CD14-positive monocyte (primary cell): Measurements from ENCODE around the gene POLR2L. TPM values are rescaled to one million over a fixed set of nuclear protein-coding genes. Genes with fewer than 3 reads are reported as not detected.

Experiments used
- DNase-seq, 3 donors: peaks; one replicate each; pipeline ENCODE4 v3.0.0-alpha.2; 2011 to 2022
- H2AFZ ChIP-seq: 2 replicates; pipeline ENCODE4 v1.6.0; 2012; ENCODE audit warnings: mild to moderate bottlenecking, low read depth, low read length, inconsistent platforms; ENCODE audit not compliant: insufficient read depth, poor library complexity, severe bottlenecking
- H3K27ac ChIP-seq, 2 donors: 1 replicate in 1 of 2; 2 replicates in 1 of 2; pipeline ENCODE4 v1.5.1; 2012 to 2013; ENCODE audit warnings: low read length in 2 of 2, control low read depth in 1 of 2, inconsistent platforms in 1 of 2, low read depth in 1 of 2, mild to moderate bottlenecking in 1 of 2
- H3K27me3 ChIP-seq, 2 donors: one replicate each; pipeline versions ENCODE4 v1.6.0 to v1.6.1; 2011 to 2013; ENCODE audit warnings: low read length in 2 of 2; ENCODE audit not compliant: control insufficient read depth in 2 of 2, insufficient read depth in 2 of 2
- H3K36me3 ChIP-seq, 2 donors: replicated peaks in 1 of 2; 1 replicate in 1 of 2; 2 replicates in 1 of 2; pipeline versions ENCODE4 v1.5.1 to v1.6.1; 2012 to 2013; ENCODE audit warnings: low read length in 2 of 2, control low read depth in 1 of 2, inconsistent platforms in 1 of 2, mild to moderate bottlenecking in 1 of 2; ENCODE audit not compliant: insufficient read depth in 2 of 2, control insufficient read depth in 1 of 2
- H3K4me1 ChIP-seq, 2 donors: 1 replicate in 1 of 2; 2 replicates in 1 of 2; pipeline versions ENCODE4 v1.5.1 to v1.6.1; 2012 to 2013; ENCODE audit warnings: low read length in 2 of 2, control low read depth in 1 of 2, inconsistent platforms in 1 of 2, mild to moderate bottlenecking in 1 of 2, moderate library complexity in 1 of 2; ENCODE audit not compliant: insufficient read depth in 2 of 2, control insufficient read depth in 1 of 2
- H3K4me2 ChIP-seq: replicated peaks from 2 replicates; pipeline ENCODE3; 2012; ENCODE audit warnings: low read length, moderate library complexity, mild to moderate bottlenecking; ENCODE audit not compliant: poor library complexity, severe bottlenecking; ENCODE audit errors: extremely low read depth
- H3K4me3 ChIP-seq, 3 experiments: fragments of 200-600 bp in 1 of 3; sonication (generic) in 1 of 3; replicated peaks in 1 of 3; 1 replicate in 2 of 3; 2 replicates in 1 of 3; pipeline ENCODE4 v1.5.1; 2011 to 2013; ENCODE audit warnings: low read length in 3 of 3, mild to moderate bottlenecking in 3 of 3, control low read depth in 2 of 3, low read depth in 2 of 3, inconsistent platforms in 1 of 3, moderate library complexity in 1 of 3
- H3K79me2 ChIP-seq: 2 replicates; pipeline ENCODE4 v1.6.0; 2012; ENCODE audit warnings: mild to moderate bottlenecking, control low read depth, inconsistent platforms, low read length, moderate library complexity; ENCODE audit not compliant: insufficient read depth
- H3K9ac ChIP-seq: 2 replicates; pipeline ENCODE4 v1.6.0; 2017; ENCODE audit warnings: low read length, mild to moderate bottlenecking; ENCODE audit not compliant: insufficient read depth, poor library complexity, severe bottlenecking
- H3K9me3 ChIP-seq, 2 donors: replicated peaks in 1 of 2; 1 replicate in 1 of 2; 2 replicates in 1 of 2; pipeline versions ENCODE4 v1.5.1 to v1.6.1; 2012 to 2013; ENCODE audit warnings: low read length in 2 of 2, control low read depth in 1 of 2; ENCODE audit not compliant: control insufficient read depth in 1 of 2, insufficient read depth in 1 of 2
- H4K20me1 ChIP-seq: 2 replicates; pipeline ENCODE4 v1.6.0; 2012; ENCODE audit warnings: mild to moderate bottlenecking, low read length, control low read depth, moderate library complexity; ENCODE audit not compliant: insufficient read depth
- H3K27ac Mint-ChIP-seq, 7 donors: one replicate each; pipeline ENCODE4 v1.8.0; 2020; ENCODE audit warnings: mild to moderate bottlenecking in 7 of 7, mixed read lengths in 7 of 7, moderate library complexity in 6 of 7, inconsistent platforms in 2 of 7
- H3K27me3 Mint-ChIP-seq, 3 donors: one replicate each; pipeline ENCODE4 v1.8.0; 2021 to 2022; ENCODE audit warnings: low read depth in 3 of 3, mild to moderate bottlenecking in 3 of 3, mixed read lengths in 3 of 3, moderate library complexity in 3 of 3, inconsistent platforms in 1 of 3
- H3K36me3 Mint-ChIP-seq, 2 donors: one replicate each; pipeline ENCODE4 v1.8.0; 2020; ENCODE audit warnings: mixed read lengths in 2 of 2, inconsistent platforms in 1 of 2, mild to moderate bottlenecking in 1 of 2
- H3K4me1 Mint-ChIP-seq: one replicate; pipeline ENCODE4 v1.8.0; 2020; ENCODE audit warnings: mild to moderate bottlenecking, mixed read lengths
- H3K4me3 Mint-ChIP-seq, 2 donors: one replicate each; pipeline ENCODE4 v1.8.0; 2020; ENCODE audit warnings: mild to moderate bottlenecking in 2 of 2, mixed read lengths in 2 of 2, moderate library complexity in 1 of 2
- H3K9me3 Mint-ChIP-seq, 7 donors: one replicate each; pipeline ENCODE4 v1.8.0; 2020 to 2022; ENCODE audit warnings: mixed read lengths in 7 of 7, mild to moderate bottlenecking in 6 of 7, moderate library complexity in 6 of 7, inconsistent platforms in 2 of 7
- WGBS: methylation state at CpG from one replicate; pipeline ENCODE4 v1.1.5; 2013; ENCODE audit warnings: missing lambda C conversion rate; ENCODE audit not compliant: insufficient coverage; 5-methylcytosine and 5-hydroxymethylcytosine counted together
- intact Hi-C, 2 donors: fragments of 100-400 bp; cut with micrococcal nuclease; formaldehyde crosslinking; loops; one replicate each; pipeline versions ENCODE4 v1.15.0 to v1.15.1; 2023
- polyA plus RNA-seq, 3 donors: library from polyadenylated mRNA; depleted of rRNA in 1 of 3; unstranded in 2 of 3; stranded (reverse) in 1 of 3; fragments of 300-500 nt in 2 of 3; fragments of >200 nt in 1 of 3; fragmentation: Illumina TruSeq in 2 of 3; gene quantifications; 1 replicate in 2 of 3; 2 replicates in 1 of 3; pipeline ENCODE4 v1.2.3, GENCODE V29; 2012 to 2021
- TF ChIP-seq, protein P1 (sequence below): fragments of 200-600 bp; IDR thresholded peaks from one replicate; pipeline ENCODE4 v1.8.0; 2022; ENCODE audit warnings: antibody characterized with exemption, mild to moderate bottlenecking

POLR2L gene
- polyA plus RNA-seq, 3 donors: 93.9 to 133 (median 110) TPM

DNA sequence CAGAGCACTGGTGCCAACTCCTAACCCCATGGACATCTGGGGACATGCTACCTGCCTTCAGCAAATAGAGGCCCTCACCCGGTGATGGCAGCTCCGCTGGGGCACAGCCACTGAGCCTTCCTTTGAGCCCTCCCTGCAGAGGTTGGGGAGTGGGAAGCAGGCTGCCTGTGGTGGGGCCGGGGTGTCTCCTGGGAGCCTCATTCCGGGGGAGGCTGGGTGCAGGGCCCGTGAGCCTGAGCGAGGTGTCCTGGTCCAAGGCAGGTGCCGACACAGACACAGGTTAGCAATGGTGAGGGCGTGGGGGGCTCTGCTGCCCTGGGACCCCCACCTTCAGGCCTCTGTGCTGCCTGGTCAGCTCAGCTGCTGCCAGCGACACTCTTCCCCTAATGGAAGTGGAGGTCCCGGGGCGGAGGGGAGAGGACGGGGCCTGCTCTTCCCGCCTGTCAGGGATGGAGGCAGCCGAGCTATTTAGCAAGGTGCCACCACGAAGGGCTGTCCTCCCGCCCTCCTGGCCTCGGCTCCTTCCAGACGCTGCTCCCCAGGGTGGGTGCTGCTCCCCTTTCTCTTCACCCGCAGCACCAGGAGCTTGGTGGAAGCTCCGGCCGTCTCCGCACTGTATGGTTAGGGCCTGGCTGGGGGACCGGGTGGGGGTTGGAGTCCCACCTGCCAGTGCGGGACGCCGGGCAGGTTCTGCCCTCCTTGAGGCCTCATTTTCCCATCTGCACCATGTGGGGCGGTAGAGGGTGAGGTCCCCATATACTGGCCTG, 11.5 kb upstream of the POLR2L start:
- H3K4me1 Mint-ChIP-seq: peaks cover 6% of the 10 kb centered on the region
- H3K36me3 Mint-ChIP-seq: peaks cover 2 to 6% of the 10 kb centered on the region in 2 donors
- peaks cover 7 to 27% (median 19%) of the 10 kb centered on the region in 3 donors for H3K27me3 Mint-ChIP-seq
- Histone ChIP-seq H2AFZ (no peak overlapping the region), H3K79me2 (no peaks in the 10 kb centered on the region), H3K4me3 (no peak overlapping the region), H3K9me3 (no peaks in the 10 kb centered on the region), H3K27ac (no peak overlapping the region), H3K4me2 (no peak overlapping the region), H3K4me1 (peaks cover 5 to 7% of the 10 kb centered on the region in 2 donors), H4K20me1 (peaks cover 77% of the 10 kb centered on the region), H3K36me3 (no peaks in the 10 kb centered on the region), H3K27me3 (peaks cover 2 to 15% of the 10 kb centered on the region in 2 donors), H3K9ac (no peak overlapping the region)
- intact Hi-C loops: no loop called here
- TF ChIP-seq, protein P1, sequence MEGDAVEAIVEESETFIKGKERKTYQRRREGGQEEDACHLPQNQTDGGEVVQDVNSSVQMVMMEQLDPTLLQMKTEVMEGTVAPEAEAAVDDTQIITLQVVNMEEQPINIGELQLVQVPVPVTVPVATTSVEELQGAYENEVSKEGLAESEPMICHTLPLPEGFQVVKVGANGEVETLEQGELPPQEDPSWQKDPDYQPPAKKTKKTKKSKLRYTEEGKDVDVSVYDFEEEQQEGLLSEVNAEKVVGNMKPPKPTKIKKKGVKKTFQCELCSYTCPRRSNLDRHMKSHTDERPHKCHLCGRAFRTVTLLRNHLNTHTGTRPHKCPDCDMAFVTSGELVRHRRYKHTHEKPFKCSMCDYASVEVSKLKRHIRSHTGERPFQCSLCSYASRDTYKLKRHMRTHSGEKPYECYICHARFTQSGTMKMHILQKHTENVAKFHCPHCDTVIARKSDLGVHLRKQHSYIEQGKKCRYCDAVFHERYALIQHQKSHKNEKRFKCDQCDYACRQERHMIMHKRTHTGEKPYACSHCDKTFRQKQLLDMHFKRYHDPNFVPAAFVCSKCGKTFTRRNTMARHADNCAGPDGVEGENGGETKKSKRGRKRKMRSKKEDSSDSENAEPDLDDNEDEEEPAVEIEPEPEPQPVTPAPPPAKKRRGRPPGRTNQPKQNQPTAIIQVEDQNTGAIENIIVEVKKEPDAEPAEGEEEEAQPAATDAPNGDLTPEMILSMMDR: no peak
- WGBS: 95% methylated on average over 19 of the region's 27 CpGs
- no peak for DNase-seq
- H3K4me3 Mint-ChIP-seq: no peak overlapping the region
- no peak overlapping the region for H3K27ac Mint-ChIP-seq
- peaks cover 0 to 2% (median 0%) of the 10 kb centered on the region in 7 donors for H3K9me3 Mint-ChIP-seq

- Histone ChIP-seq H3K4me3 (no peak overlapping the region), H3K4me1 (peaks cover 12 to 18% of the 10 kb centered on the region in 2 donors), H3K4me2 (no peak overlapping the region), H4K20me1 (peaks cover 80% of the 10 kb centered on the region), H3K27ac (no peak overlapping the region), H3K9me3 (no peaks in the 10 kb centered on the region), H3K36me3 (no peaks in the 10 kb centered on the region), H3K27me3 (peaks cover 6 to 24% of the 10 kb centered on the region in 2 donors), H3K9ac (no peak overlapping the region), H3K79me2 (no peaks in the 10 kb centered on the region), H2AFZ (no peak overlapping the region)
- intact Hi-C loops: no loop called here
- no peak overlapping the region for H3K4me3 Mint-ChIP-seq
- H3K27ac Mint-ChIP-seq: no peak overlapping the region
- H3K4me1 Mint-ChIP-seq: peaks cover 11% of the 10 kb centered on the region
- H3K27me3 Mint-ChIP-seq: peaks cover 12 to 35% (median 23%) of the 10 kb centered on the region in 3 donors
- no peak for DNase-seq
- peaks cover 2 to 6% of the 10 kb centered on the region in 2 donors for H3K36me3 Mint-ChIP-seq
- peaks cover 0 to 3% (median 0%) of the 10 kb centered on the region in 7 donors for H3K9me3 Mint-ChIP-seq
- WGBS: 97% methylated on average over 5 of the region's 15 CpGs
- TF ChIP-seq, protein P1: no peak
Measured at GRCh38 chr11:852762-853161, 10.4 kb upstream of the POLR2L start.
